ENCODE results near the gene AFDN. TPM values are rescaled to one million over a fixed set of nuclear protein-coding genes. Genes with fewer than 3 reads are reported as not detected.

AFDN gene
- total RNA-seq, 1 donor from 2014 or later, result 109 TPM

GRCh38 chr6:167800549-167800948 is 26.2 kb upstream of the AFDN start:
- H3K4me3 ChIP-seq (ENCODE audit: low read depth, low read length), result no peak overlapping the region
- TF ChIP-seq CTCF (conservative IDR thresholded peaks at IDR 0.05; ENCODE audit: low read depth, low read length), result no peak
- DNase-seq (ENCODE audit: low read depth), result no peak

GRCh38 chr6:167801263-167801662 is 25.4 kb upstream of the AFDN start:
- no peak overlapping the region for H3K4me3 ChIP-seq (ENCODE audit: low read depth, low read length)
- TF ChIP-seq CTCF (conservative IDR thresholded peaks at IDR 0.05; ENCODE audit: low read depth, low read length), result no peak
- no peak for DNase-seq (ENCODE audit: low read depth)

GRCh38 chr6:167802339-167802738 is 24.4 kb upstream of the AFDN start:
- no peak for TF ChIP-seq CTCF (conservative IDR thresholded peaks at IDR 0.05; ENCODE audit: low read depth, low read length)
- H3K4me3 ChIP-seq (ENCODE audit: low read depth, low read length), result no peak overlapping the region
- DNase-seq (ENCODE audit: low read depth), result no peak

GRCh38 chr6:167803816-167804215 is 22.9 kb upstream of the AFDN start:
- DNase-seq (ENCODE audit: low read depth), result no peak
- no peak for TF ChIP-seq CTCF (conservative IDR thresholded peaks at IDR 0.05; ENCODE audit: low read depth, low read length)
- H3K4me3 ChIP-seq (ENCODE audit: low read depth, low read length), result no peak overlapping the region

GRCh38 chr6:167804281-167805013 is 22.3 kb upstream of the AFDN start:
- no peak overlapping the region for H3K4me3 ChIP-seq (ENCODE audit: low read depth, low read length)
- no peak for TF ChIP-seq CTCF (conservative IDR thresholded peaks at IDR 0.05; ENCODE audit: low read depth, low read length)
- no peak for DNase-seq (ENCODE audit: low read depth)

- TF ChIP-seq CTCF (conservative IDR thresholded peaks at IDR 0.05; ENCODE audit: low read depth, low read length), result no peak
- no peak for DNase-seq (ENCODE audit: low read depth)
- no peak overlapping the region for H3K4me3 ChIP-seq (ENCODE audit: low read depth, low read length)
Observed at GRCh38 chr6:167805349-167806060, 21.2 kb upstream of the AFDN start.
